HG03565 (cell line): Measurements from ENCODE around the gene ZNF540.
"Not testable (repeated sequence)": the region's sequence is repeated elsewhere in the genome, so short reads cannot be mapped to it uniquely, and the experiment has no call there.

ENCODE experiments used
- ATAC-seq: cut with Tn5 transposase; IDR thresholded peaks from one replicate; pipeline ENCODE4 v1.9.1; 2021; ENCODE audit warnings: mild to moderate bottlenecking, moderate library complexity; ENCODE audit not compliant: unreplicated experiment

Gene ZNF540

DNA sequence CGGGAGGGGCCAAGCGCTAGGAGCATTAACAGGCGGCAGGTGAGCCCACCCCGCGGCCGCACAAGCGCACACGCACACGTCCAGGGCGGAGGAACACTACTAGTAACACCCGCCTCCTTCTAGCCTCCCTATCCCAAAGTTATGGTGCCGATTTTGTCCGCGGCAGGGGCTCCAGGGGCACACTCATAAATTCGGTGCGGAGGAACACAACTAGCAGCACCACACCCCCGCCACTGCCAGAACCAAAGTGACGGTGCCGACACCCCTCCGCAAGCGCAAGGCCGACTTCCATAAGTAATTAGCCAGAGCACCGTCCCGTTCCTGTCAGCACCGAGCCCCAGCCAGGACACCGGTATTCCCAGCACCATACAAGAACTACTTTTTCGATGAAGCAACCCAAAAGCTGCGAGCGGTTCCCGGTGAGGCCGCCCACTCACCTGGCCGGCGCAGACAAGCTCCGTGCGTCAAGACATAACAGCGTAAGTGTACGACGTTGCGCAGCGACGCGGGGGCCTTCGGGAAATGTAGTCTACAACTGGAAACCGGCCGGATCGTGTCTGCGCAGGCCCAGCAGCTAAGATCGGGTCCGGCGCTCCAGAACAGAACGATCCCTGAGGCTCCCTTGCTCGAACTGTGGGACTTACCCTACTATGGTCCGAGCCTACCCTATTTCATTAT is at the start of gene ZNF540, which contains the start of gene ZNF571:
TSS of gene ZNF540 (plus strand) at position 573 of the 678 bp plus-strand sequence. CDS start 3,572 bp downstream, outside the sequence.
TSS of gene ZNF571 (minus strand) at position 489 of the 678 bp plus-strand sequence. CDS start 8,116 bp downstream, outside the sequence.
- peak; percentile 95 for ATAC-seq

DNA sequence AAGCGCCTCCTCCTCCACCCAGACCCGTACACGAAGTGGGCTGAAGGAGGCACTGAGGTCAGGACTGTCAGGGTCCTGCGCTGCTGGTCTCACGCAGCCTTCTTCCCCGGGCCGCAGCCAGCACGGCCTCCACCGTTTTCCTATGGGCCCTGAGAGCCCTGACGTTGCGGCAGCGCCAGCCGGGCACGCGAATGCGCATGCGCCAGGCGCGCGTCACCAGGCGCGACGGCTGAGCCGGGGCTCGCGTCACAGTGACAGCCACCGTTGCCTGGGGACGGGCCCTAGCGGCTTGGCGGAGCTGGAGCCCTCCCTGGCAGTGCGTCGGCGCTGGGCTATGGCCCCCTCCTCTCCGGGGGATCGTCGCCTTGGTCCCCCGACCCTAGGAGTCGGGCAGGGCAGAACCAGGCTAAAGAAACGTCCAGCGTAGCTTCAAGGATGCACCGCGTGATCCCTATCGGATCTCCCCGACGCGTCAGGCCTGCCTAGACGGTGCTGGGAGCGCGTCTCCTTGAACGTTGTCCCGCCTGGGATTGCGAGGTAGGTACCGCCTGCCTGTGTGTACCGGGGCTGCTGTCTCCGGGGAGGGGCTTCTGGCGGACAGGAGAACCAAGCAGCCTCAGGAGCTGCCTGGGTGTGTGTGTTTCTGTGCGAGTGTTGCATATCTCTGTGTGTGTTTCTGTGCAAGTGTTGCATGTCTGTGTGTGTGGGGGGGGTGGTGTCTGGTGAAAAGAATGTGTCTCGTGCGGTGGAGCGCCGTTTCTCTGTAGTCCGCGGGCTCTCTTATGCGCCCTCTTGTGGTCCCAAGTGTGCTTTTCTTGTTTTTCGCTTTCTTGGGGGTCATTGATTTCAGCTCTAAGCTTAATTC is 43.3 kb upstream of the ZNF540 start:
- ATAC-seq: peak; percentile 70

DNA sequence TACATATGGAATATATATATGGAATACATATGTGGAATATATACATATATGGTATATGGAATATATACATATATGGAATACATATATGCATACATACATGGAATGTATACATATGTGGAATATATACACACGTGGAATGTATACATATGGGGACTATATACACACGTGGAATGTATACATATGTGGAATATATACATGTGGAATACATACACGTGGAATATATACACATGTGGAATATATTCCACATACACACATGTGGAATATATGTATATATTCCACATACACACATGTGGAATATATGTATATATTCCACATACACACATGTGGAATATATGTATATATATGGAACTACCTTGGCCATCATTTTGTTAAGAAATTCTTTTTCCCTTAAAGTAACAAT is 31.2 kb upstream of the ZNF540 start:
- no peak for ATAC-seq

DNA sequence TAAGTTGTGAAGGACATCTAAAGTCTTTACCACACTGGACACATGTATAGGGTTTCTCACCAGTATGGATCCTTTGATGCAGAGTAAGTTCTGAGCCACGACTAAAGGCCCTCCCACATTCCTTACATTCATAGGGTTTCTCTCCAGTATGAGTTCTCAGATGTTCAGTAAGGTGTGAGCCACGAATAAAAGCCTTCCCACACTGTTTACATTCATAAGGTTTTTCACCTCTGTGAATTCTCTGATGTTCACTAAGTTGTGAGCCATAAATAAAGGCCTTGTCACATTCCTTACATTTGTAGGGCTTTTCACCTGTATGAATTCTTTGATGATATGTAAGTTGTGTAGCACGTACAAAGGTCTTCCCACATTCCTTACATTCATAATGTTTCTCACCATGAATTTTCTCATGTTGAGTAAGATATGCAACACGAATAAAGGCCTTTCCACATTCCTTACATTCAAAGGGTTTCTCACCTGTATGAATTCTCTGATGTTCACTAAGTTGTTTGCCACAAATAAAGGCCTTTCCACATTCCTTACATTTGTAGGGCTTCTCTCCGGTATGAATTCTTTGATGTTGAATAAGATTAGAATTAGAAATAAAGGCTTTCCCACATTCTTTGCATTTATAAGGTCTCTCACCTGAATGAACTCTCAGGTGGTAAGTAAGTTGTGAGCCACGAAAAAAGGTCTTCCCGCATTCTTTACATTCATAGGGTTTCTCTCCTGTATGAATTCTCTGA is 29.9 kb upstream of the ZNF540 start:
- ATAC-seq: no peak

DNA sequence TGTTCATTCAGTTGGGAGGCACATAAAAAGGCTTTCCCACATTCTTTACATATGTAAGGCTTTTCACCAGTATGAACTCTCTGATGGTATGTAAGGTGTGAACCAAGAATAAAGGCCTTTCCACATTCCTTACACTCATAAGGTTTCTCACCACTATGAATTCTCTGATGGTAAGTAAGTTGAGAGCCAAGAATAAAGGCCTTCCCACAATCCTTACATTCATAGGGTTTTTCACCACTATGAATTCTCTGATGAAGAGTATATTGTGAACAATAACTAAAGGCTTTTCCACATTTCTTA is 29.4 kb upstream of the ZNF540 start:
- ATAC-seq: no peak

DNA sequence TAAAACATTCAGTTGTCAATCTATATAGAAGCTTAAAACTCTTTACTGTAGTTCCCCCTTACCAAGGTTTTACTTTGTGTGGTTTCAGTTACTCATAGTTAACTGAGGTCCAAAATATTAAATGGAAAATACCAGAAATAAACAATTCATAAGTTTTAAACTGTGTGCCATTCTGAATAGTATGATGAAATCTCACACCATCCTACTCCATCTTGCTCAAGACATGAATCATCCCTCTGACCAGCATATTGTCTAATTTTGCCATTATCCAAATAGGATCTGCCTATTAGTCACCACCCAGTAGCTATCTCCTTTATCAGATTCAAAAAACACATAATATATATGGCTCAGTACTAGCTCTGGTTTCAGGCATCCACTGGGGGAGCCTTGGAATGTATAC is 22.5 kb upstream of the ZNF540 start:
- no peak for ATAC-seq

DNA sequence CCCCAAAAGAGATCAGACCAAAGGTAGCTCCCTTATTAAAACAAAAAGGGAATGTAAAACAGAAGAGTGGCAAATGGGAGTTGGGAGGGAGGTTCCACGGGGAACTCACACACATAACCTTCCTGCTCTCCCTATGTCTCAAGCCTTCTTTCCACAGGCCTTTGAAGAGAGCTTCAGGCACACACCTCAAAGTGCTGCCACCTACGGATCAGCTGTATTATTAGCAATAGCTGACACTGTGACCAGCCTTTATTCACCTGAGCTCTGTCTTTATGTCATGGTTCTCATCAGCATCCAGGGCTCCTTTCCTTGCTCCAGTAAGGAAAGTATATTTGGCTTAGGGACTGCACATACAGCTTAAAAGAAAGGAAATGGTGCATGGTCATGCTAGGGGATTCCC is 11.3 kb upstream of the ZNF540 start:
- no peak for ATAC-seq

DNA sequence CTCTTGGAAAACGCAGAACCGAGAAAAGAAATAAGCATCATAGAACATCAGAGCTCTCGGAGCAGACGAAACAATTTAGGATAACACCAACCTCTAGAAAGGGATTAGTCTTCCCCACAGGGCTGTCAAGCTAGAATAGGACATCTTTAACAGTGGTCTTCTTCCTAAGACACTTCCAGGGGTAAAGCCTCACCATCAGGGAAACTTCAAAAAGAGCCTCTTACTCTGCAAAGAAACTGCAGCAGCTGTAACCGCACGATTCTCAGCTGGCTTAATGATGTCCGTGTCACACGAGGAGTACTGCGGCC is 726 bp upstream of the ZNF540 start:
- ATAC-seq: peak; percentile 28

DNA sequence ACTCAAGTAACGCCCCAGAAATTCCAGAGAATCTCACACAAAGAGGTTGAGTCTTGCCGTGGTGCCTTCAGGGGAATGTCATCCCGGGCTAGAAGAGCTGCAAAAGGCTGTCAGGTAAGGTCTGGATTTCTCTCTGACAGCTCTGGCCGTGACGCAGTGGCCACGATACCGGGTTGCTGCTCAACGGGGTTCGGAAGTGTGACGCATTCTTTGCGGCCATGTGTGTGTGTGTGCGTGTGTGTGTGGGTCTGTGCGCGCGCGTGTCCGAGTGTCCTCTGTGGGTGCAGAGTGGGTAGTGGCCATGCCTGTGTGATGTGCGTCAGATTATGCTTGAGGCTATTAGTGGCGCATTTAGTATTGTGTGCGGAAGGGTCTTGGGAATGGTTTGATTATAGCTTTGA is 306 bp downstream of the ZNF540 start:
- peak; percentile 18 for ATAC-seq

DNA sequence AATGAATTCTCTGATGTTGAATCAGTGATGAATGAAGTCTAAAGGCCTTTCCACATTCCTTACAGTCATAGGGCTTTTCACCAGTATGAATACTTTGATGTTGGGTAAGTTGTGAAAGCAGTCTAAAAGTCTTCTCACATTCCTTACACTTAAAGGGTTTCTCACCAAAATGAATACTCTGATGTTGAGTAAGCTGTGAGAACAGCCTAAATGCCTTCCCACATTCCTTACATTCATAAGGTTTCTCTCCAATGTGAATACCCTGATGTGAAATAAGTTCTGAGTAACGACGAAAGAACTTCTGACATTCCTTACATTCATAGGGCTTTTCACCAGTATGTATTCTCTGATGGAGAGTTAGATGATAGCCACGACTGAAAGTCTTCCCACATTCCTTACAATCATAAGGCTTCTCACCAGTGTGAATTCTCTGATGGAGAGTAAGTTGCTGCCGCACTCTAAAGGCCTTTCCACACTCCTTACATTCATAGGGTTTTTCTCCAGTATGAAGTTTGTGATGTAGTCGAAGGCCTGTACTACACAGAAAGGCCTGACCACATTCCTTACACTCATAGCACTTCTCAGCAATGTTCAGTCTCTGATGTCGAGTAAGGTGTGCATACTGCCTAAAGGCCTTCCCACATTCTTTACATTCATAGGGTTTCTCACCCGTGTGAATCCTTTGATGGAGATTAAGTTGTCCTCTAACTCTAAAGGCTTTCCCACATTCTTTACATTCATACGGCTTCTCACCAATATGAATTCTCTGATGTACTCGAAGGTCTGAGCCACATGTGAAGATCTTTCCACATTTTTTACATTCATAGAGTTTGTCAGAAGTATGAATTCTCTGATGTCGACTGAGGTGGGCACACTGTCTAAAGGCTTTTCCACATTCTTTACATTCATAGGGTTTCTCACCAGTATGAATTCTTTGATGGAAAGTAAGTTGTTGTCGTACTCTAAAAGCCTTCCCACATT is 40.7 kb downstream of the ZNF540 start:
- ATAC-seq: no peak

DNA sequence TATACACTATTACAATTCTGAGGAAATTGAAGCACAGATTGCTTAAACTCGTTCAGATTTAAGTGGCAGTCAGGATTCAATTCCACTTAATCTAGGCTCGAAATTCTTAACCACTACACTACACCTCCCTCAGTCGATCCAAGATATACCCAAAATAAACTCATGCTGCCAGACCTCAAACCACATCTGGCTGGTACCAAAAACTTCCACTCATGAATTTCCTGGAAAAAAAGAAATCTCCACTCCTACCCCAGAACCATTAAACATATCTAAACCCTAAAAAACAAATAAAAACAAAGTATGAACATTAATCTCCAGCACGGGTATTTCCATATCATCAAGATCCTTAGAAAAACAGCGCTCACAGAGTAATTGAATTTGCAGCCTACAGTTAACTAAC is 59.4 kb downstream of the ZNF540 start:
- no peak for ATAC-seq

DNA sequence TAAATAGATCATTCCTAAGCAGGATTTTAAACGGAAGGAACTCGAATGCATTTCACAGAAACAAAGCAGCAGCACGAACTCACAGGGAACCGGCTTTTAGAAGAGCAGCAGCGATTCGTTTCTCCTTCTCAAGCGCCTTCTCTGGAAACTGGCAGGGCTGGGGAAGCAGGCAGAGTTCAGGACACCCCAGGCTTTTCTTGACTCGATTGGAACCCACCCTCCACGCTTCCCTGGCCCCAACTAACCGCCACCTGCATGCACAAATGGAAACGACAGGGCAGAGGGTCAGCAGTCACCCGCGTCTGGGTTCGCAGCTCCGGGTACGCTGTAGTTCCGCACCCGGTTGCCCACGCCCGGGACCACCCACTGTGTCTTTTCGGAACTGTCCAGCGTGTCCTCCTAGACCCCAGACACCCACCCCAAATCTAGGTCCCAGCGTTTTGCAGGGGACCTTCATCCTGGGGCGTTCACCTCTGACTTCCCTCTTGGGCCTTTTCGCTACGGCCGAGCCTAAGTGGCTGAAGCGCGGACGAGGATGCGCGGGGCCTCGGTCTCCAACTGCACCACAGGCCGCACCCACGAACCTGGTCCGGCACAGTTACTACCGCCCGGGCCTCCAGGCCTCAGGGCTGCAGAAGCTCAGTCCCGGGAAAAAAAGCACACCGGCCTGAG is 60.1 kb downstream of the ZNF540 start:
- ATAC-seq: peak; percentile 21

DNA sequence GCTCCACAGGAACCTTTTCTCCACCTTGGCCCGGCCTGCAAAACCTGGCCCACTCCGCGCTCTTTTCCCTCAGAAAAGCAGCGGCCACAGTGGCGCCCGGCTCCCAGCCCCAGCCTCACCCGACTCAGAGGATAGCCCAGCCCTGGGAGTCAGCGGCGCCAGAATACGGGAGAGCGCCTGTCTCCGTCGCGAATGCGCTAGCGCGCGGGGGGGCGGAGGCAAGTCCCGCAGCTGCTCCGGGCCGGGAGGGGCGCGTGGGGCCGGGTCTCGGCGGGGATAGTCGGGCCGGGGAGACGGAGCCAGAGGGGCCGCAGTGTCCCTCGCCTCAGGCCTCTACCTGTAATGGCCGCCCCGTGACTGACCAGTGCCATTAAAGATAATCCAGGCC is 60.6 kb downstream of the ZNF540 start, which contains the start of gene ZFP30:
TSS of gene ZFP30 (minus strand) at position 165 of the 388 bp plus-strand sequence. CDS start 7,643 bp downstream, outside the sequence.
- peak; percentile 33 for ATAC-seq

DNA sequence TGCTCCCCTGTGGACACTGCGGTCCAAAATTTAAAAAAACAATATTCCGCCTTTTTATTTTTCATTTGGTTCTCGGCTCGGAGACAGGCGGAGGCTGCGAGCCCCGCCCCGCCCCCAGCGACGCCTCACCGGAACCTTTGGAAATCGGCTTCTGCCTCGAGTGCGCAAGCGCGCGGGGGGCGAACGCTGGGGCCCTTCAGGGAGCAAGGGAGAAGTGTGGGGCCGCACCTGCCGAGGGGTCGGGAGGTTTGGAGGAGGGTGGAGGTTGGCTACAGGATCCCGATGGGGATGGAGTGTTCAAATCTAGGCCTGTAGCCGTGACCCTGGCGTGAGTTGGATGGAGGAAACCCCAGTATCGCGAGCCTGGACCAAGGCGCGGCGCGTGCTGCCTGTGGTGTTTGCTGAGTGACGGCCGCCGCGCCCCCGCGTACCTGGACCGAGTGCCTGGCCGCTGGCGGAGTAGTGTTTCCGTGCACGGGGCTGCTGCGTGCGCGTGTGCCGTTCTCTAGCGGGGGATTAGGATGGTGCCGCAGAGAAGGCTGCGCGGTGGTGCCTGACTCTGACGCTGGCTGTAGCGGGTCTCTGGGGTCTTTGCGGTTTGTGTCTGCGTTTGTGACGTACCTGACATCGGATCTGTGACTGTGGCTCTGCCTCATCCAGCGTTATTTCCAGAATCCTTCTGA is 61.2 kb downstream of the ZNF540 start:
- peak; percentile 45 for ATAC-seq

DNA sequence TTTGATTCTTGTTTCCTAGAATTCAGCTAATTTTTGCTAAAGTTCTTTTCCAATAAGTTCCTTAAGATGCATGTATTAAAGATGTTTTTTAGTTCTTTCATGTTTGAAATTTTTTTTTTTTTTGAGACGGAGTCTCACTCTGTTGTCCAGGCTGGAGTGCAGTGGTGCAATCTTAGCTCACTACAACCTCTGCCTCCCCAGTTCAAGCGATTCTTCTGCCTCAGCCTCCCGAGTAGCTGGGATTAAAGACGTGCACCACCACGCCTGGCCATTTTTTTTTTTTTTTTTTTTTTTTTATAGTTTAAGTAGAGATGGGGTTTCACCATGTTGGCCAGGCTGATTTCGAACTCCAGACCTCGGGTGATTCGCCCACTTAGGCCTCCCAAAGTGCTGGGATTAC is 62.5 kb downstream of the ZNF540 start:
- ATAC-seq: not testable (repeated sequence)
